ENCODE results near the gene AKIRIN2. TPM values are rescaled to one million over a fixed set of nuclear protein-coding genes. Genes with fewer than 3 reads are reported as not detected.

Gene AKIRIN2
- total RNA-seq, 2 donors from 2014 or later: 64.5 to 71.0 TPM

DNA sequence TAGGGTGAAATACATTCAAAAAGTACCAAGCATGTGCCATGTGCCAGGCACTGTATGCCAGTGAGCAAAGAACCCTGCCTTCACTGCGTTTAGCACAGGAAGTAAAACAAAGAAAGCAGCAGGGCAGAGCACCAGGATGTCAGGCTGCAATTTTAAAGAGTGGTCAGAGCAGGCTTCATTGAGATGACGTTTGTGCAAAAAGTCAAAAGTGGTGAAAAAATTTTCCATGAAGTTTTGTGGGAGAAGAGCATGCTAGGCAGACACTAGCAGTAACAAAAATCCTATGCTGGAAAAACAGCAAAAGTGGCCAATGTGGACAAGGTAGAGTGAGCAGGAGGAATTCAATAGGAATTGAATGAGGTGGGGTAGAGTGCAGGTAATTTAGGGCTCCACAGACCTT is 31.3 kb downstream of the AKIRIN2 start:
- peaks cover 6 to 20% of the 10 kb centered on the region in 2 donors for H3K36me3 Mint-ChIP-seq (ENCODE audit: insufficient read depth in 2 of 2)
- peaks cover 6% of the 10 kb centered on the region for H3K4me1 Mint-ChIP-seq (ENCODE audit: low read depth)
- H3K27me3 Mint-ChIP-seq (ENCODE audit: low read depth): no peaks in the 10 kb centered on the region

DNA sequence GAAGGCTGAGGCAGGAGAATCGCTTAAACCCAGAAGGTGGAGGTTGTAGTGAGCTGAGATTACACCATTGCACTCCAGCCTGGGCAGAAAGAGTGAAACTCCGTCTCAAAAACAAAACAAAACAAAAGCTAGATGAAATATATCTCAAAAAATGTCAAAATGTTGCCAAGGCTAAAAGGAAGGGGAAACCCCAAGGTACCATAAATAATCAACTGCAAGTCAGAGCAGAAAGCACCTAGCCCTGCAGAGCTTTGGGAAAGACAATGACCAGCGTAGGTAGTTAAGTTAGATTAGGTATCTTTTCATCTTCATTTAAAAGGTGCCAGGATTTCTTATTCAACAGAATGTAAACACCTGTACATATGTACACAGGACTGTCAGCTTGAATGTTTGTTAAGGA is 33.0 kb downstream of the AKIRIN2 start:
- no peak overlapping the region for H3K27ac Mint-ChIP-seq
- H3K4me3 Mint-ChIP-seq: no peak overlapping the region
- no peaks in the 10 kb centered on the region for H3K9me3 Mint-ChIP-seq
- no peaks in the 10 kb centered on the region for H3K27me3 Mint-ChIP-seq (ENCODE audit: low read depth)
- no peak for ATAC-seq (replicated peaks in 1 of 2)
- peaks cover 6% of the 10 kb centered on the region for H3K4me1 Mint-ChIP-seq (ENCODE audit: low read depth)
- H3K36me3 Mint-ChIP-seq (ENCODE audit: insufficient read depth in 2 of 2): peaks cover 4 to 14% of the 10 kb centered on the region in 2 donors
- DNase-seq: no peak

More for the DNA sequence above, 31.3 kb downstream of the AKIRIN2 start:
- peak overlapping the region; percentile 51 for H3K27ac Mint-ChIP-seq
- no peaks in the 10 kb centered on the region for H3K9me3 Mint-ChIP-seq
- DNase-seq (no peak), ATAC-seq (replicated peaks in 1 of 2) (no peak)
- H3K4me3 Mint-ChIP-seq: no peak overlapping the region

DNA sequence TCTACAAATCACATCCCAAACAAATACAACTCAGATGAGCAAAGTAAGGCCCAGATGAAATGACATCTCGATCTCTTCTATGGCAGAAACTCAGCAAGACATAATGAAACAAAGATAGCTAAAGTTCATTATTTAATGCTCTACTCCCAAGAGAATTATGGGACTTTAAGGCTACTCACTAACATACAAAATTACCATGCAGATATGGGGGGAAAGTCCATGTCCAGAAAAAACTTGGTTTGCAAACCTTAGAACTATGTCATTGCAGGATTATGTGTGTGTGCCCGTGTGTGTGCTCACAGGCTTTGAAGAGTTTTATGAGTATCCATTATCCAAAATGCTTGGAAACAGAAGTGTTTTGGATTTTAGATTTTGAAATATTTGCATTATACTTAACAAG is 34.0 kb downstream of the AKIRIN2 start:
- Mint-ChIP-seq H3K27ac (no peak overlapping the region), H3K9me3 (no peaks in the 10 kb centered on the region), H3K36me3 (ENCODE audit: insufficient read depth in 2 of 2) (peaks cover 4 to 14% of the 10 kb centered on the region in 2 donors), H3K27me3 (ENCODE audit: low read depth) (no peaks in the 10 kb centered on the region), H3K4me3 (no peak overlapping the region), H3K4me1 (ENCODE audit: low read depth) (peaks cover 6% of the 10 kb centered on the region)
- DNase-seq (no peak), ATAC-seq (replicated peaks in 1 of 2) (no peak)

DNA sequence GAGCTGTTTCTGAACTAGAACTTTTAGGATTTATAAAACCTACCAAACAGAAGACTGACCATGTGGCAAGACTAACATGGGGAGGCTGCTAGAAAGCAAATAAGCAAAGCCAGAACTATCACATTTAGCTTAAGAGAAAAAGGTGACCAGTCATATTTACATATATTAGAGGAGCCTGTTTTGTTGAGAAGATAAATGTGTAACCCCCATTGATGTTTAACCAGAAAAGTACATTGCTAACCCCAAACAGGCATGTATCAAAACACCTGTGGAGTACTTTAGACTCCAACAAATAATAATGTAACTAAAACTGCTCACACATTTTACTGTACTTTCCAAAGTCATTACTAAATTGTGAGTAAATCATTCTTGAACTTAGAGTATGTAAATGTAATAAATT is 35.0 kb downstream of the AKIRIN2 start:
- Mint-ChIP-seq H3K4me3 (no peak overlapping the region), H3K27me3 (ENCODE audit: low read depth) (no peaks in the 10 kb centered on the region), H3K9me3 (no peaks in the 10 kb centered on the region), H3K4me1 (ENCODE audit: low read depth) (peaks cover 6% of the 10 kb centered on the region), H3K36me3 (ENCODE audit: insufficient read depth in 2 of 2) (peaks cover 4 to 13% of the 10 kb centered on the region in 2 donors), H3K27ac (no peak overlapping the region)
- DNase-seq (no peak), ATAC-seq (replicated peaks in 1 of 2) (no peak)

DNA sequence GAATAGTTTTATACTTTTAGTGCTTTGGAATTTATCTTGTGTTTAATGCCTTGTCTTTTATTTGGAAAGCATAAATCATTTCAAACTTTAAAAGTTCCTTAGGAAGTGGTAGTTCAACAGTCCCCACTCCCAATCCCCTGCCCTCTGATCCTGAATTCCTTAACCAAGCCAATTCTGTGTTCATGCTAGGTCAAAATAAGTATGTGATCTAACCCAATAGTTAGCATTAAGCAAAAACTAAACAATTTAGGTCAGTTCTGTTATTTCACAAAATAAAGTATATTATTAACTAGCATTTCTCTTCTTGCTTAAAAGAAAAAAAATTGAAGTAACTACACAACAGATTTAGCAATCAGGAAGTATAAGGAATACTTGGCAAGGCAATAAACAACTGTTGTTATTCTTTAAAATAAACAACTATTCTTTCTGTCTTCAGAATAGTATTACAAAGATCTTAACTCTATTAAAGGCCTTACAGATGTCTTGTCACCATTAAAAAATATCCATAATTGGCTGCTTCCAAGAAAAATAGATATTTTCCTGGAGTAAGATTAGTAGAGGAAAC is 37.0 kb downstream of the AKIRIN2 start:
- Mint-ChIP-seq H3K36me3 (ENCODE audit: insufficient read depth in 2 of 2) (peaks cover 0 to 9% of the 10 kb centered on the region in 2 donors), H3K9me3 (no peaks in the 10 kb centered on the region), H3K4me3 (no peak overlapping the region), H3K4me1 (ENCODE audit: low read depth) (no peaks in the 10 kb centered on the region), H3K27ac (no peak overlapping the region), H3K27me3 (ENCODE audit: low read depth) (no peaks in the 10 kb centered on the region)
- DNase-seq (no peak), ATAC-seq (replicated peaks in 1 of 2) (no peak)

DNA sequence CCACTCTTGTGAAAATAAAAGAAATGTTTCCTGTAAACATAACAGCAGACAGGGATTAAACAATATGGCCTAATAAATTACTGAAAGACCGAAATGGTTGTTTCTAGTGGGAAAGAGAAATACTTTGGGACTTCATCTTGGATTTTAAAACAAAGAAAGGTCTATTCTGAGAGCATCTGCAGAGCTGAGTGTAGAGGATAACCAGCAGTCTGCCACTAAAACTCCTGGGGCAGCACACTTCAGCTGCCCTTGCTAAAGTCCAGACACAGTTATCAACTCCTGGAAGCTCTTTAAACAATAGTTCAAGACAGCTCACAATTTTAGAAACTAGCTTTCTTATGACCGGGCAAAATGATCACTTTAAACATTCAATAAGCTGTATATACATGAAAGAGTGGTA is 38.6 kb downstream of the AKIRIN2 start:
- H3K9me3 Mint-ChIP-seq: no peaks in the 10 kb centered on the region
- no peaks in the 10 kb centered on the region for H3K27me3 Mint-ChIP-seq (ENCODE audit: low read depth)
- H3K27ac Mint-ChIP-seq: peak overlapping the region; percentile 82
- DNase-seq (no peak), ATAC-seq (replicated peaks in 1 of 2) (no peak)
- peaks cover 1 to 12% of the 10 kb centered on the region in 2 donors for H3K36me3 Mint-ChIP-seq (ENCODE audit: insufficient read depth in 2 of 2)
- H3K4me3 Mint-ChIP-seq: no peak overlapping the region
- no peaks in the 10 kb centered on the region for H3K4me1 Mint-ChIP-seq (ENCODE audit: low read depth)

DNA sequence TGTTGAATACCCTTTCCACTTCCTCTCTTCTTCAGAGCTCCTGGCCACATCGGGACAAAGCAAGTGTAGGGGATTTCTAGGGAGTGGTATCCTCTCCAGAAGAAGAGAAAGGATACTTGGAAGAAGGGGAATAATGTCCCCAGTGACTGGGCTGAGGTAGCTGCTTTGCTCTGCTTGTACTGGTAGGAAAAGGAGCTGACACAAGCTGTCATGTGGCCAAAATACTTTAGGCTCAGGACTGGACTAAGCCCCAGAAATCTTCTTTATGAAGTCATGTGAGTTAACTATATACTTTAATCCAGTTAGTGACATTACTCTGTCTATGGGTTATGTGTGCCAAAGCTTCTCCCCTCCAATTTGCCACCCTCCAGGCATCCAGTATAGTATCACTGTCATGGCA is 40.5 kb downstream of the AKIRIN2 start:
- H3K36me3 Mint-ChIP-seq (ENCODE audit: insufficient read depth in 2 of 2): peaks cover 1 to 17% of the 10 kb centered on the region in 2 donors
- H3K27me3 Mint-ChIP-seq (ENCODE audit: low read depth): no peaks in the 10 kb centered on the region
- H3K4me3 Mint-ChIP-seq: no peak overlapping the region
- H3K4me1 Mint-ChIP-seq (ENCODE audit: low read depth): peaks cover 6% of the 10 kb centered on the region
- no peak for ATAC-seq (replicated peaks in 1 of 2)
- H3K27ac Mint-ChIP-seq: peak overlapping the region; percentile 16
- no peak for DNase-seq
- no peaks in the 10 kb centered on the region for H3K9me3 Mint-ChIP-seq

DNA sequence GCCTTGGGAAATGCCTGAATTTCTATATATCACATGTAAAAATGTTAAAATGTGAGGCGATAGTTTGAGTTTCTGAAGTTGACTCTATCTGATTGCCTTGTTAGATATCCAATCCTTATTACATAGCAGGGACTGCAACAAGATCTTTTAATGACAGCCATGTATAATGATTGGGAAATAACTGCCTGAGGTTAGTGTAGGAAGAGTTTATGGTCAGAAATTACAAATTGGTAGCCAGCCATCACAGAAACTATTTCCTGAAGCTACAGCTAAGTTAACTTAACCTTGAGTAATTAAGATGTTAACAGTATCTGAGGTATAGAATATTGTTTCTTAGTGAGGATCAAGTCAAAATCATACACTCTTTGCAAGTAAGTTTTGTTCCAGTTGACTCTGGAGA is 41.0 kb downstream of the AKIRIN2 start:
- no peaks in the 10 kb centered on the region for H3K27me3 Mint-ChIP-seq (ENCODE audit: low read depth)
- no peak overlapping the region for H3K4me3 Mint-ChIP-seq
- H3K27ac Mint-ChIP-seq: peak overlapping the region; percentile 45
- peaks cover 6% of the 10 kb centered on the region for H3K4me1 Mint-ChIP-seq (ENCODE audit: low read depth)
- DNase-seq (no peak), ATAC-seq (replicated peaks in 1 of 2) (no peak)
- peaks cover 1 to 15% of the 10 kb centered on the region in 2 donors for H3K36me3 Mint-ChIP-seq (ENCODE audit: insufficient read depth in 2 of 2)
- no peaks in the 10 kb centered on the region for H3K9me3 Mint-ChIP-seq

DNA sequence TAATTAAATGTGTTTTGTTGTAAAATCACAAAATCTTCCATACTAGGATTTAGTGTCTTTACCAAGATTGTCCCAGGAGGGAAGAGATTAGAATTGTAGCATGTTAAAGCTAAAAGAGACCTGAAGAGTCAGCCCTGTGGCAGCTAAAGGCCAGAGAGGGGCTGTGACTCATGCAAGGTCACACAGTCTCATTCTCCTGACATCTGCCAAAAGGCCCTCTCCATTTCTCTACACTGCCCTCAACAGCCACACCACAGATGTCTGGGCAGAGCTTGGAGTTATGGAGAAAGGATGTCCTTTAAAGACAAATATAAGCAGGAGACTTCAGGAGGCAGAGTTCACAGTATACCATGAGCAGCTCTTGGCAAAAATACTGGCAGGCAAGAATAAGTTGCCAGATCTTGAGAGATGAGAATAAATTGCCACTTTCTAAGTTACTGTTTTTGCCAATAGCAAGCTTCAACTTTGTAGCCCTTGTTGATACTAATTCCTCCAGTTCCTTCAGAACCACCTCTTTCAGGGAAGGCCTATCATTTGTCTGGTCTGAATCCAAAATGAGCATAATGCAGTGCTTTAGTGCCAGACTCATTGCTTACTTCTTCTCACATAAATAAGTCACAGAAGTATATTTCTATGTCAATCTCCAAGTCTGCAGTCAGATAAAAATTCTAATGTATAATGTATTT is 41.7 kb downstream of the AKIRIN2 start:
- ATAC-seq (replicated peaks in 1 of 2) (no peak), DNase-seq (no peak)
- peak overlapping the region; percentile 45 for H3K27ac Mint-ChIP-seq
- no peaks in the 10 kb centered on the region for H3K27me3 Mint-ChIP-seq (ENCODE audit: low read depth)
- no peak overlapping the region for H3K4me3 Mint-ChIP-seq
- no peaks in the 10 kb centered on the region for H3K9me3 Mint-ChIP-seq
- H3K4me1 Mint-ChIP-seq (ENCODE audit: low read depth): peaks cover 6% of the 10 kb centered on the region
- peaks cover 1 to 14% of the 10 kb centered on the region in 2 donors for H3K36me3 Mint-ChIP-seq (ENCODE audit: insufficient read depth in 2 of 2)

DNA sequence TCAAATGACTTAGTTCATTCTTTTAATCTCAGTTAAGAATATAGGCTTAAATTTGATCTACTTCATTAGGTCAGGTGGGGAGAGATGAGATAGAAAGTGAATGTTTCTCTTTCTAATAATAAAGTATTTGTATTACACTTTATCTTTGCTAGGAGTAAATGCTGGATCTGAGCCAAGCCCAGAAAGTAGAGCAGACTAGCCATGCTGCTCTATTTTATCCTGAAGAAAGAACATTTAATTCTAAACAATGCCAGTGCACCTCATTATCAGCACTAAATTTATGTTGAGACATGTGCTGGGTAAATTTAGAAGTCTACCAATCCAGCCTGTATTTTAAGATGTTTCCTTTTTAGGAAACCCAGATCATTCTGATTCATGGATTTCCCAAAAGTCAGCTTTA is 43.5 kb downstream of the AKIRIN2 start:
- Mint-ChIP-seq H3K36me3 (ENCODE audit: insufficient read depth in 2 of 2) (peaks cover 1 to 25% of the 10 kb centered on the region in 2 donors), H3K27me3 (ENCODE audit: low read depth) (no peaks in the 10 kb centered on the region), H3K27ac (no peak overlapping the region), H3K4me1 (ENCODE audit: low read depth) (peaks cover 22% of the 10 kb centered on the region), H3K4me3 (no peak overlapping the region), H3K9me3 (no peaks in the 10 kb centered on the region)
- no peak for DNase-seq
- no peak for ATAC-seq (replicated peaks in 1 of 2)

DNA sequence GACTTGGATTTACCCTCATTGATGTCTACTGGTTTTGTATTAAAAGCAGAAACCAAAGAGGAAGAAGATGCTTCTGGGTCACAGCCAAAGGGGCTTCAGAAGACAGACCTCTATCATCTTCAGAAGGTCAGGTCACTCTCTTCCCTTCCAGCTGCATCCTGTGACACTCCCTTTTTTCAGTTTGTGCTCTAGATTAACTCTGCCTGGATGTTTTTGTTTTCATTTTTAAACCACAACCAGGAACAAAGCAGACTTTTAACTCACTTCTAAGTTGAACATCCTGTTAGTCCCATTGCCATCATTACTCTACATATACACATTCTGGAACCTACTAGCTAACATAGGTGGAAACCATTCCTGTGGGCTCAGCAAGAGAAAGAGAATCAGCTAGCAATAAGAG is 45.2 kb downstream of the AKIRIN2 start:
- ATAC-seq (replicated peaks in 1 of 2) (no peak), DNase-seq (no peak)
- H3K4me3 Mint-ChIP-seq: no peak overlapping the region
- H3K27me3 Mint-ChIP-seq (ENCODE audit: low read depth): no peaks in the 10 kb centered on the region
- peak overlapping the region; percentile 19 for H3K27ac Mint-ChIP-seq
- H3K4me1 Mint-ChIP-seq (ENCODE audit: low read depth): peaks cover 38% of the 10 kb centered on the region
- peaks cover 1 to 25% of the 10 kb centered on the region in 2 donors for H3K36me3 Mint-ChIP-seq (ENCODE audit: insufficient read depth in 2 of 2)
- H3K9me3 Mint-ChIP-seq: no peaks in the 10 kb centered on the region

DNA sequence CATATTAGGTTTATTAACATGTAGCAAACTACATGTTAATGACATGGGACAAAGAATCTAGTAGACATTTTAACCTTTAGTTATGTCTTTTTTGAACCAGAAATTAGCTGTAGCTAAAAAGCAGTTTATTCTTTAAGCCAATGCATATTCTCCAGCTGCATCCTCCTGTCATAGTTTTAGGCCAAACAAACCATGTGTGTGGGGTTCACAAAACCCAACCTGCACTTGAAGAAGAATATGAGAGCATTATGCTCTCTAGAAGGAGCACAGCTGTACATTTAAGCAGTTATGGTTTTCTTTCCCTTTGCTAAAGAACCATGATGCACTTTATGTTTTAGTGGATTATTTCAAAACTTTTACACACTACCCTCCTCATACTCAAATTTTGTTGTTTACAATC is 46.2 kb downstream of the AKIRIN2 start:
- peaks cover 1 to 25% of the 10 kb centered on the region in 2 donors for H3K36me3 Mint-ChIP-seq (ENCODE audit: insufficient read depth in 2 of 2)
- H3K4me1 Mint-ChIP-seq (ENCODE audit: low read depth): peaks cover 38% of the 10 kb centered on the region
- no peaks in the 10 kb centered on the region for H3K27me3 Mint-ChIP-seq (ENCODE audit: low read depth)
- DNase-seq: no peak
- no peak overlapping the region for H3K27ac Mint-ChIP-seq
- H3K9me3 Mint-ChIP-seq: no peaks in the 10 kb centered on the region
- ATAC-seq (replicated peaks in 1 of 2): no peak
- H3K4me3 Mint-ChIP-seq: no peak overlapping the region

DNA sequence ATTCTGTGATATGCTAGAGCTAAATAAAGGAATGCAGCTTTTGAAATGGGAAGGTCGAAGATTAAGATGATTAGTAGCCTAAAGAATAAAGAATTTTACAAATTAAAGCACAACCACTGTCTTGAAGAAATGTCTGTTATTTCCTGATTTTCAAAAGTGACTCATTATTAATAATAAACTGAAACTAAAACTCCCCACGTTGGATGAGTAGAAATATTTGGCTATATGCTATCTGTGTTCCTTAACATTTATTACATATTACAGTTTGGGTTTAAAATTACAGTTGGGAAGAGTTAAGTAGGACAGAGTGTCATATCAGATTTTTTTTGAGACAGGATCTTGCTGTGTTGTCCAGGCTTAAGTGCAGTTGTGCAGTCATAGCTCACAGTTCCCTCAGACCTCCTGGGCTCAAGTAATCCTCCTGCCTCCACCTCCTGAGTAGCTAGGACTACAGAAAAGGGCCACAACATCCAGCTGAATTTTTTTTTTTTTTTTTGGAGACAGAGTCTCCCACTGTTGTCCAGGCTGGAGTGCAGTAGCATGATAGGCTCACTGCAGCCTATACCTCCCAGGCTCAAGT is 47.1 kb downstream of the AKIRIN2 start:
- H3K9me3 Mint-ChIP-seq: no peaks in the 10 kb centered on the region
- H3K4me3 Mint-ChIP-seq: no peak overlapping the region
- H3K27ac Mint-ChIP-seq: peak overlapping the region; percentile 54
- H3K4me1 Mint-ChIP-seq (ENCODE audit: low read depth): peaks cover 38% of the 10 kb centered on the region
- no peak for ATAC-seq (replicated peaks in 1 of 2)
- DNase-seq: no peak
- no peaks in the 10 kb centered on the region for H3K27me3 Mint-ChIP-seq (ENCODE audit: low read depth)
- H3K36me3 Mint-ChIP-seq (ENCODE audit: insufficient read depth in 2 of 2): peaks cover 1 to 23% of the 10 kb centered on the region in 2 donors

All from activated T-cell treated with anti-CD3 and anti-CD28 coated beads, Interleukin-2, amount 50 U/mL, for 72 hours (primary cell).